Erythroblast (primary cell): ENCODE data around the gene TBXT.

Source experiments
- GATA1 ChIP-seq: IDR thresholded peaks from 2 replicates; pipeline ENCODE4 v1.6.1; 2011; ENCODE audit warnings: low read depth, mild to moderate bottlenecking, control low read depth, low read length, moderate library complexity
- POLR2A ChIP-seq: IDR thresholded peaks from 2 replicates; pipeline ENCODE4 v1.6.1; 2011; ENCODE audit warnings: mild to moderate bottlenecking, low read length

GRCh38 chr6:166202321-166202733, 34.7 kb upstream of the TBXT start:
- TF ChIP-seq POLR2A (no peak), GATA1 (no peak)
